Measurements from ENCODE around the gene TYMP. TPM values are rescaled to one million over a fixed set of nuclear protein-coding genes. Genes with fewer than 3 reads are reported as not detected.

TYMP gene
- total and polyA plus RNA-seq, 2 donors (not counting 1 experiment from before 2014, with no cell fraction given), result 43.6 to 45.1 TPM

- H3K4me3 ChIP-seq (ENCODE audit: control extremely low read depth in 1 of 5, extremely low read depth in 1 of 5, insufficient read depth in 1 of 5, low read depth in 2 of 5, low read length in 4 of 5), result no peak overlapping the region
- intact Hi-C loops (cut with micrococcal nuclease), result loop anchor here (2.0 to 5.0 kb wide), 2 partner anchors 17 to 56 kb away; partner anchors contain the start of gene KLHDC7B
- DNase-seq (peak; percentile 42), ATAC-seq (ENCODE audit: low read depth) (no peak)
- peaks cover 26 to 63% of the 10 kb centered on the region in 2 donors for H3K4me1 ChIP-seq (ENCODE audit: control insufficient read depth in 2 of 2, insufficient read depth in 2 of 2, low read length in 2 of 2)
- peaks cover 31% of the 10 kb centered on the region for H3K79me2 ChIP-seq (ENCODE audit: control insufficient read depth, insufficient read depth, low read length)
- peaks cover 20% of the 10 kb centered on the region for H4K20me1 ChIP-seq (ENCODE audit: control insufficient read depth, insufficient read depth, low read length, poor library complexity, severe bottlenecking)
- H3K4me3 Mint-ChIP-seq, result peak overlapping the region; percentile 86
- H3K9ac ChIP-seq (ENCODE audit: low read length), result no peak overlapping the region
- peaks cover 0 to 7% of the 10 kb centered on the region in 2 experiments for H3K36me3 ChIP-seq (replicated peaks in 1 of 2; ENCODE audit: control extremely low read depth in 1 of 2, control insufficient read depth in 1 of 2, extremely low read depth in 1 of 2, insufficient read depth in 2 of 2, low read length in 1 of 2)
- H3K27ac ChIP-seq (ENCODE audit: low read length in 2 of 2), result peak overlapping the region; percentile 81 to 99
- peak overlapping the region; percentile 84 for H3K4me2 ChIP-seq (replicated peaks; ENCODE audit: low read depth, low read length, poor library complexity, severe bottlenecking)
- H3K27me3 Mint-ChIP-seq, result no peaks in the 10 kb centered on the region
- H3K4me1 Mint-ChIP-seq, result peaks cover 41% of the 10 kb centered on the region
- H2AFZ ChIP-seq (ENCODE audit: insufficient read depth, low read depth, low read length, poor library complexity, severe bottlenecking), result no peak overlapping the region
- CTCF ChIA-PET, result interaction anchor here (1.0 to 5.5 kb wide), 8 partner anchors 11 to 93 kb away, joined by 3 to 81 read pairs (median 12); partner anchors contain the start of genes KLHDC7B and SYCE3
- H3K9me3 ChIP-seq (ENCODE audit: control extremely low read depth in 1 of 3, control insufficient read depth in 2 of 3, insufficient read depth in 1 of 3, low read length in 2 of 3), result peaks cover 0 to 9% (median 0%) of the 10 kb centered on the region in 3 donors
- H3K27ac Mint-ChIP-seq, result peak overlapping the region; percentile 91
- WGBS (ENCODE audit: insufficient coverage), result 94% methylated on average over 13 of the region's 18 CpGs
- no peaks in the 10 kb centered on the region for H3K27me3 ChIP-seq (replicated peaks in 1 of 4; ENCODE audit: control extremely low read depth in 1 of 4, control insufficient read depth in 3 of 4, insufficient read depth in 4 of 4, low read length in 3 of 4)
- no peaks in the 10 kb centered on the region for H3K9me3 Mint-ChIP-seq (ENCODE audit: insufficient read depth)
- POLR2A ChIA-PET, result interaction anchor here (0.6 to 5.4 kb wide), 8 partner anchors 13 to 93 kb away, joined by 3 to 104 read pairs (median 12); partner anchors contain the start of genes KLHDC7B, LMF2, NCAPH2 and SYCE3
- TF ChIP-seq EZH2 (IDR thresholded peaks at IDR 0.05; ENCODE audit: borderline replicate concordance, insufficient read depth, low read depth, low read length, poor library complexity, severe bottlenecking) (no peak), CTCF (IDR thresholded peaks at IDR 0.05) (no peak)
Measured at GRCh38 chr22:50527921-50528681, 1.7 kb downstream of the TYMP start.

Data from B cell (primary cell).